K562 (cell line): ENCODE measurements around the gene RASAL3. TPM values are rescaled to one million over a fixed set of nuclear protein-coding genes. Genes with fewer than 3 reads are reported as not detected.

Experiments
- ATAC-seq: fragments of 200-7000 bp; cut with Tn5 transposase; 3 replicates; pipeline ENCODE4 v1.9.1; 2020; ENCODE audit warnings: moderate library complexity
- BruUV-seq: library from RNA; stranded (reverse); fragments of 400-500 nt; replicated peaks from 2 replicates; lab custom pipeline; 2021; lab: Mats Ljungman, UMichigan
- CTCF ChIA-PET: fragments of 300-600 bp; formaldehyde crosslinking; extraction: SDS; loops from one replicate; lab custom pipeline; 2021; ENCODE audit warnings: low intra/inter-chr PET ratio; lab: Yijun Ruan, JAX
- POLR2A ChIA-PET: fragments of 300-600, 350-650 bp; sonication (Branson Sonifier 250); formaldehyde crosslinking; extraction: SDS; loops from one replicate; lab custom pipeline; 2021; ENCODE audit warnings: antibody characterized with exemption, inconsistent platforms; lab: Yijun Ruan, JAX
- DNase-seq, 4 experiments: peaks; one replicate each; pipeline versions ENCODE4 v3.0.0 to v3.0.0-alpha.2; 2011 to 2018; ENCODE audit warnings: low spot score in 3 of 4, mixed read lengths in 3 of 4; ENCODE audit errors: extremely low read depth in 1 of 4
- FAIRE-seq: peaks from 2 replicates; lab custom pipeline; 2011; peaks lifted over from hg19 to GRCh38; lab: Jason Lieb, UNC
- H2AFZ ChIP-seq: 2 replicates; pipeline ENCODE4 v1.6.0; 2011; ENCODE audit warnings: low read depth, low read length, control low read depth, inconsistent platforms
- H3K27ac ChIP-seq: fragments of 200-600 bp; 3 replicates; pipeline ENCODE4 v1.8.0; 2011; ENCODE audit warnings: low read depth, mild to moderate bottlenecking, control low read depth, inconsistent platforms, low read length, moderate library complexity, mixed read lengths; ENCODE audit errors: extremely low read depth
- H3K27me3 ChIP-seq, 2 experiments: fragments of 300-600 bp in 1 of 2; 2 replicates in 1 of 2; 3 replicates in 1 of 2; pipeline versions ENCODE4 v1.6.0 to v1.8.0; 2011; ENCODE audit warnings: inconsistent platforms in 2 of 2, low read length in 2 of 2, mild to moderate bottlenecking in 1 of 2, mixed read lengths in 1 of 2, moderate library complexity in 1 of 2; ENCODE audit not compliant: control insufficient read depth in 2 of 2, insufficient read depth in 2 of 2
- H3K36me3 ChIP-seq: fragments of 300-600 bp; 3 replicates; pipeline ENCODE4 v1.8.0; 2011; ENCODE audit warnings: mild to moderate bottlenecking, low read length, inconsistent platforms; ENCODE audit not compliant: control insufficient read depth, insufficient read depth
- H3K4me1 ChIP-seq, 2 experiments: fragments of 200-600 bp in 1 of 2; replicated peaks in 1 of 2; 2 replicates in 1 of 2; 3 replicates in 1 of 2; pipeline versions ENCODE4 v1.5.1 to v1.8.0; 2011; ENCODE audit warnings: inconsistent platforms in 2 of 2, low read length in 2 of 2, mild to moderate bottlenecking in 1 of 2, mixed read lengths in 1 of 2, moderate library complexity in 1 of 2; ENCODE audit not compliant: control insufficient read depth in 2 of 2, insufficient read depth in 2 of 2
- H3K4me2 ChIP-seq: 2 replicates; pipeline ENCODE4 v1.6.1; 2011; ENCODE audit warnings: low read length, control low read depth, inconsistent platforms, mixed read lengths; ENCODE audit not compliant: insufficient read depth
- H3K4me3 ChIP-seq: fragments of 200-600 bp; sonication (generic), shearing (Covaris generic); 2 replicates; pipeline ENCODE4 v1.5.1; 2016; ENCODE audit warnings: control low read depth, inconsistent platforms
- H3K79me2 ChIP-seq: fragments of 200-600 bp; 3 replicates; pipeline ENCODE4 v1.8.0; 2011; ENCODE audit warnings: low read length, inconsistent platforms; ENCODE audit not compliant: control insufficient read depth, insufficient read depth
- H3K9ac ChIP-seq, 2 experiments: 2 replicates each; pipeline versions ENCODE4 v1.6.0 to v1.6.1; 2011; ENCODE audit warnings: low read depth in 2 of 2, low read length in 2 of 2, control low read depth in 1 of 2, inconsistent platforms in 1 of 2, mild to moderate bottlenecking in 1 of 2, mixed read lengths in 1 of 2; ENCODE audit not compliant: insufficient read depth in 1 of 2
- H3K9me1 ChIP-seq: one replicate; pipeline ENCODE4 v1.6.0; 2011; ENCODE audit warnings: inconsistent platforms, mild to moderate bottlenecking, low read length, moderate library complexity; ENCODE audit not compliant: control insufficient read depth, insufficient read depth
- H3K9me3 ChIP-seq: replicated peaks from 2 replicates; pipeline ENCODE4 v1.5.1; 2011; ENCODE audit warnings: low read depth, low read length, inconsistent platforms; ENCODE audit not compliant: control insufficient read depth, insufficient read depth
- H4K20me1 ChIP-seq: replicated peaks from 2 replicates; pipeline ENCODE4 v1.6.1; 2011; ENCODE audit warnings: low read length, inconsistent platforms, mixed read lengths; ENCODE audit not compliant: control insufficient read depth, insufficient read depth
- CHCHD3 ChIP-seq: fragments of 250-450 bp; sonication (Bioruptor Pico); IDR thresholded peaks from 2 replicates; pipeline ENCODE4 v2.1.2; 2022; ENCODE audit warnings: mild to moderate bottlenecking
- CSDE1 ChIP-seq, 2 experiments: fragments of 450-650 bp; IDR thresholded peaks; 2 replicates each; pipeline ENCODE4 v1.6.1; 2016; ENCODE audit warnings: mild to moderate bottlenecking in 1 of 2
- EP300 ChIP-seq: IDR thresholded peaks from 2 replicates; pipeline ENCODE4 v1.6.1; 2012; ENCODE audit warnings: low read length, improper control_type of control experiment
- NR2C1 ChIP-seq, 2 experiments: fragments of 450-650 bp; IDR thresholded peaks; 2 replicates each; pipeline ENCODE4 v1.6.1; 2017; ENCODE audit warnings: mild to moderate bottlenecking in 2 of 2, antibody characterized with exemption in 1 of 2, inconsistent platforms in 1 of 2, missing compliant biosample characterization in 1 of 2, missing genetic modification characterization in 1 of 2
- RB1 ChIP-seq: fragments of 450-650 bp; IDR thresholded peaks from 2 replicates; pipeline ENCODE4 v1.6.1; 2017; ENCODE audit warnings: low read depth, mild to moderate bottlenecking
- TFAM ChIP-seq: fragments of 250-450 bp; sonication (Bioruptor Pico); conservative IDR thresholded peaks from 2 replicates; pipeline ENCODE4 v1.5.0; 2021; ENCODE audit warnings: mild to moderate bottlenecking, moderate library complexity
- XRCC4 ChIP-seq: IDR thresholded peaks from one replicate; pipeline ENCODE4 v1.6.1; 2011; ENCODE audit not compliant: insufficient read depth, insufficient read length; ENCODE audit errors: extremely low read depth
- ZFPM2 ChIP-seq: fragments of 250-450 bp; sonication (Bioruptor Pico); IDR thresholded peaks from 2 replicates; pipeline ENCODE4 v1.5.1; 2022; ENCODE audit warnings: mild to moderate bottlenecking
- ZKSCAN3 ChIP-seq: fragments of 250-450 bp; sonication (Bioruptor Pico); IDR thresholded peaks from 2 replicates; pipeline ENCODE4 v1.4.0; 2020
- ZNF586 ChIP-seq: fragments of 450-650 bp; formaldehyde crosslinking; conservative IDR thresholded peaks from 2 replicates; pipeline ENCODE4 v1.4.0; 2020; ENCODE audit warnings: mild to moderate bottlenecking, moderate library complexity
- ZNF589 ChIP-seq: fragments of 200-800 bp; sonication (Bioruptor generic); IDR thresholded peaks from 2 replicates; pipeline ENCODE4 v1.6.1; 2016; ENCODE audit warnings: low read depth, missing genetic modification characterization, missing compliant biosample characterization
- ZNF75A ChIP-seq: fragments of 450-650 bp; formaldehyde crosslinking; IDR thresholded peaks from 2 replicates; pipeline ENCODE4 v1.4.0; 2020; ENCODE audit warnings: mild to moderate bottlenecking
- WGBS: fragments of 100-300 bp; shearing (Covaris generic); methylation state at CpG from one replicate; pipeline ENCODE4 v1.1.6; 2016; ENCODE audit warnings: low coverage, mixed read lengths; ENCODE audit not compliant: insufficient coverage; ENCODE audit errors: missing lambda C conversion rate; 5-methylcytosine and 5-hydroxymethylcytosine counted together
- in situ Hi-C: fragments of 300-500 bp; cut with MboI; formaldehyde crosslinking; loops from 4 replicates; pipeline ENCODE4 v1.15.0; 2018; ENCODE audit warnings: inconsistent platforms, mixed read lengths
- intact Hi-C: fragments of 100-400 bp; cut with micrococcal nuclease; formaldehyde crosslinking; loops from 2 replicates; pipeline ENCODE4 v1.14.2; 2022
- polyA plus RNA-seq, 8 experiments: library from polyadenylated mRNA; depleted of rRNA in 4 of 8; stranded (reverse) in 5 of 8; unstranded in 3 of 8; fragments of >200 nt; fragmentation: Nextera tagmentation in 2 of 8; fragmentation: Illumina TruSeq in 1 of 8; extraction: Ambion mirVana in 2 of 8; extraction: Trizol in 1 of 8; gene quantifications; 2 replicates each; pipeline versions ENCODE4 v1.2.1 to v1.2.3, GENCODE V29; 2011 to 2014; ENCODE audit warnings: inconsistent platforms in 1 of 8, missing spikeins in 1 of 8
- total RNA-seq, 7 experiments: library from RNA; depleted of rRNA in 6 of 7; stranded (reverse); fragments of >200 nt in 6 of 7; fragmentation: Illumina TruSeq in 2 of 7; extraction: Trizol in 2 of 7; gene quantifications; 2 replicates each; pipeline versions ENCODE4 v1.2.1 to v1.2.3, GENCODE V29; 2011 to 2021; ENCODE audit warnings: low replicate concordance in 1 of 7

Gene RASAL3
- total and polyA plus RNA-seq, 9 of the 15 experiments (the other 6 are each of a cell fraction or from before 2014, with no cell fraction given) = 0.07 to 0.44 TPM; not detected in 7

DNA sequence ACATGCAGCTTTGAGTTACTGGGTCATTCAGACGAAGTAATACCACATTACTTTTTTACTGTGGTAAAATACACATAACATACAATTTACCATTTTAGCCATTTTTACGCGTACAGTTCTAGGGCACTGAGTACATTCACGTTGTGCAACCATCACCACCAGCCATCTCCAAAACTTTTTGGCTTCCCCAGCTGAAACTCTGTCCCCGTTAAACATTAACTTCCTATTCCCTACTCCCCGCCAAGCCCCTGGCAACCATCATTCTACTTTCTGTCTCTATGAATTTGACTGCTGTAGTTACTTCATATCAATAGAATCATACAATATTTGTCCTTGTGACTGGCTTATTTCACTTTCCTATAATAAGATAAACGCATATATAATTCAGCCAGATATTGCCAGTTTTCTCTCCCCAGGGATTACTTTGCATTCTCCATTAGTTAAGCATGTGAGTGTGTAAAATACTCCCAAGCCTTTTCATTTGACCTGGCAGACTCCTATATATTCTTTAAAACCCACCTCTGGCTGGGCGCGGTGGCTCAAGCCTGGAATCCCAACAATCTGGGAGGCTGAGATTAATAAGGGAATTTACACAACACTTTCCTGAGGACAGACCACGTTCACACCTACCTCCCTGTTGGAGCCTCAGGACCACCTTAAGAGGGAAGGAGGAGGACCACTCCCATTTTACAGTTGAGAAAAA lies 34.0 kb upstream of the RASAL3 start:
- Histone ChIP-seq H3K9me3 (no peaks in the 10 kb centered on the region), H3K27ac (no peak overlapping the region), H2AFZ (no peak overlapping the region), H3K9me1 (no peaks in the 10 kb centered on the region), H4K20me1 (no peaks in the 10 kb centered on the region), H3K36me3 (no peaks in the 10 kb centered on the region), H3K9ac (no peak overlapping the region), H3K4me3 (no peak overlapping the region), H3K4me2 (no peak overlapping the region), H3K79me2 (no peaks in the 10 kb centered on the region), H3K4me1 (no peaks in the 10 kb centered on the region), H3K27me3 (peaks cover 2 to 15% of the 10 kb centered on the region in 2 experiments; a peak in 4 of 5 replicates)
- WGBS = 25% methylated on average over 10 of the region's 10 CpGs
- CTCF ChIA-PET = no interaction called here
- POLR2A ChIA-PET = no interaction called here
- DNase-seq (no peak), FAIRE-seq (no peak)
- no TSS peak for BruUV-seq
- in situ Hi-C loops (no loop called here), intact Hi-C loops (no loop called here)
- no peak for TF ChIP-seq ZKSCAN3 (CRISPR knock-in tag)
- TF ChIP-seq XRCC4 = no peak
- TF ChIP-seq CSDE1 (IDR thresholded peaks at IDR 0.05) = no peak
- no peak for TF ChIP-seq ZFPM2 (CRISPR knock-in tag)
- no peak for TF ChIP-seq NR2C1 (IDR thresholded peaks at IDR 0.05)
- TF ChIP-seq NR2C1 (tag; IDR thresholded peaks at IDR 0.05) = no peak
- no peak for TF ChIP-seq ZNF589
- TF ChIP-seq TFAM (CRISPR knock-in tag) = no peak
- TF ChIP-seq RB1 = no peak
- no peak for TF ChIP-seq EP300
- no peak for TF ChIP-seq ZNF75A (CRISPR knock-in tag)
- no peak for TF ChIP-seq CHCHD3
- TF ChIP-seq ZNF586 (CRISPR knock-in tag) = no peak
- TF ChIP-seq, all 486 proteins: peak for 0
- ATAC-seq = no peak
